Suprapubic skin (tissue), 4 donors: ENCODE measurements around the gene FYB2. TPM values are rescaled to one million over a fixed set of nuclear protein-coding genes. Genes with fewer than 3 reads are reported as not detected.

Source experiments
- DNase-seq, 2 donors: peaks; one replicate each; pipeline ENCODE4 v3.0.0-alpha.2; 2019; ENCODE audit warnings: low spot score in 2 of 2
- H3K27ac ChIP-seq: fragments of 200-600 bp; sonication (generic); one replicate; pipeline ENCODE4 v1.5.1; 2019
- H3K27me3 ChIP-seq: fragments of 200-600 bp; sonication (generic); one replicate; pipeline ENCODE4 v1.5.1; 2019
- H3K36me3 ChIP-seq: fragments of 200-600 bp; sonication (generic); one replicate; pipeline ENCODE4 v1.5.1; 2019
- H3K4me1 ChIP-seq: fragments of 200-600 bp; sonication (generic); one replicate; pipeline ENCODE4 v1.5.1; 2019
- H3K4me3 ChIP-seq: fragments of 200-600 bp; sonication (generic); one replicate; pipeline ENCODE4 v1.5.1; 2019; ENCODE audit warnings: mild to moderate bottlenecking
- H3K9me3 ChIP-seq: fragments of 200-600 bp; sonication (generic); one replicate; pipeline ENCODE4 v1.5.1; 2019
- EP300 ChIP-seq: sonication (generic); formaldehyde crosslinking; IDR thresholded peaks from one replicate; pipeline ENCODE4 v1.6.1; 2017; ENCODE audit warnings: antibody characterized with exemption
- POLR2A ChIP-seq, 2 donors: fragments of 450-650 bp; IDR thresholded peaks; one replicate each; pipeline ENCODE4 v1.6.1; 2017; ENCODE audit warnings: antibody characterized with exemption in 2 of 2, mild to moderate bottlenecking in 2 of 2, moderate library complexity in 2 of 2
- POLR2AphosphoS5 ChIP-seq, 3 donors: sonication (generic); formaldehyde crosslinking; IDR thresholded peaks; one replicate each; pipeline ENCODE4 v1.6.1; 2017; ENCODE audit warnings: antibody characterized with exemption in 3 of 3
- WGBS: methylation state at CpG from one replicate; pipeline ENCODE4 v1.1.5; 2018; 5-methylcytosine and 5-hydroxymethylcytosine counted together
- total RNA-seq, 4 donors: library from RNA; depleted of rRNA; stranded (reverse); fragments of >200 nt; gene quantifications; one replicate each; pipeline ENCODE4 v1.1.0, GENCODE V29; 2016
- TF ChIP-seq, protein P1 (sequence below), 2 donors: fragments of 200-600 bp in 1 of 2; fragments of 450-650 bp in 1 of 2; sonication (generic) in 1 of 2; IDR thresholded peaks; one replicate each; pipeline ENCODE4 v1.5.1; 2016 to 2019; ENCODE audit warnings: antibody characterized with exemption in 2 of 2, mild to moderate bottlenecking in 1 of 2, moderate library complexity in 1 of 2

Gene FYB2
- total RNA-seq, 4 donors from 2014 or later = 0.57 TPM; not detected in 3

GRCh38 chr1:56719171-56719570 lies 100.0 kb downstream of the FYB2 start:
- DNase-seq = no peak
- 77% methylated on average over 1 of the region's 1 CpG for WGBS
- TF ChIP-seq EP300 (no peak), POLR2A (IDR thresholded peaks at IDR 0.05) (no peak), POLR2AphosphoS5 (IDR thresholded peaks at IDR 0.05) (no peak)
- TF ChIP-seq, protein P1, sequence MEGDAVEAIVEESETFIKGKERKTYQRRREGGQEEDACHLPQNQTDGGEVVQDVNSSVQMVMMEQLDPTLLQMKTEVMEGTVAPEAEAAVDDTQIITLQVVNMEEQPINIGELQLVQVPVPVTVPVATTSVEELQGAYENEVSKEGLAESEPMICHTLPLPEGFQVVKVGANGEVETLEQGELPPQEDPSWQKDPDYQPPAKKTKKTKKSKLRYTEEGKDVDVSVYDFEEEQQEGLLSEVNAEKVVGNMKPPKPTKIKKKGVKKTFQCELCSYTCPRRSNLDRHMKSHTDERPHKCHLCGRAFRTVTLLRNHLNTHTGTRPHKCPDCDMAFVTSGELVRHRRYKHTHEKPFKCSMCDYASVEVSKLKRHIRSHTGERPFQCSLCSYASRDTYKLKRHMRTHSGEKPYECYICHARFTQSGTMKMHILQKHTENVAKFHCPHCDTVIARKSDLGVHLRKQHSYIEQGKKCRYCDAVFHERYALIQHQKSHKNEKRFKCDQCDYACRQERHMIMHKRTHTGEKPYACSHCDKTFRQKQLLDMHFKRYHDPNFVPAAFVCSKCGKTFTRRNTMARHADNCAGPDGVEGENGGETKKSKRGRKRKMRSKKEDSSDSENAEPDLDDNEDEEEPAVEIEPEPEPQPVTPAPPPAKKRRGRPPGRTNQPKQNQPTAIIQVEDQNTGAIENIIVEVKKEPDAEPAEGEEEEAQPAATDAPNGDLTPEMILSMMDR (IDR thresholded peaks at IDR 0.05) = no peak
- Histone ChIP-seq H3K9me3 (no peaks in the 10 kb centered on the region), H3K4me3 (no peak overlapping the region), H3K4me1 (no peaks in the 10 kb centered on the region), H3K27ac (no peak overlapping the region), H3K36me3 (no peaks in the 10 kb centered on the region), H3K27me3 (no peaks in the 10 kb centered on the region)

GRCh38 chr1:56715156-56715555 lies 104.0 kb downstream of the FYB2 start:
- Histone ChIP-seq H3K4me1 (no peaks in the 10 kb centered on the region), H3K9me3 (no peaks in the 10 kb centered on the region), H3K27me3 (no peaks in the 10 kb centered on the region), H3K36me3 (no peaks in the 10 kb centered on the region), H3K4me3 (no peak overlapping the region), H3K27ac (no peak overlapping the region)
- no peak for TF ChIP-seq POLR2A (IDR thresholded peaks at IDR 0.05)
- no peak for TF ChIP-seq POLR2AphosphoS5 (IDR thresholded peaks at IDR 0.05)
- DNase-seq = no peak
- 50% methylated on average over 1 of the region's 1 CpG for WGBS

DNA sequence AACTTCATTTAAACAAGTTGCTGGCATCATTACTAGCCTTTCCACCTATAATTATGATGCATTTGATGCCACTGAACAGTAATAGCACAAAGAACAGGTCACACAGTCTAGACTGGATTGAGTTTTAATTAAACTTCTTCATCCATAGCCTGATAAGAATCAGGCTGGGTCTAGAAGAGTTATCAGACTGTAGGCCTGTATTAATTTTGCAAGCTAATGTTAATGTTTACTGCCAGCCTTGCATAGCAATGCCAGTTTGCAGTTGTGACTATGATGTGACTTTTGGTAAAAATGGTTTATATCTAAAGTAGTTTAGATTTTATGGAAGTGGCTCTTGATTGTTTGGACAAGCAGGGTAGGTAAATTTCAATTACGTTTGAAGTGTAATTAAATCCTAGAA lies 106.1 kb downstream of the FYB2 start:
- no peak for DNase-seq
- no peaks in the 10 kb centered on the region for H3K27me3 ChIP-seq
- H3K9me3 ChIP-seq = no peaks in the 10 kb centered on the region
- H3K4me3 ChIP-seq = no peak overlapping the region
- H3K36me3 ChIP-seq = no peaks in the 10 kb centered on the region
- H3K27ac ChIP-seq = no peak overlapping the region
- H3K4me1 ChIP-seq = no peaks in the 10 kb centered on the region
- 93% methylated on average over 1 of the region's 1 CpG for WGBS
- TF ChIP-seq EP300 (no peak), POLR2A (IDR thresholded peaks at IDR 0.05) (no peak), POLR2AphosphoS5 (IDR thresholded peaks at IDR 0.05) (no peak)
- TF ChIP-seq, protein P1 (IDR thresholded peaks at IDR 0.05) = no peak

DNA sequence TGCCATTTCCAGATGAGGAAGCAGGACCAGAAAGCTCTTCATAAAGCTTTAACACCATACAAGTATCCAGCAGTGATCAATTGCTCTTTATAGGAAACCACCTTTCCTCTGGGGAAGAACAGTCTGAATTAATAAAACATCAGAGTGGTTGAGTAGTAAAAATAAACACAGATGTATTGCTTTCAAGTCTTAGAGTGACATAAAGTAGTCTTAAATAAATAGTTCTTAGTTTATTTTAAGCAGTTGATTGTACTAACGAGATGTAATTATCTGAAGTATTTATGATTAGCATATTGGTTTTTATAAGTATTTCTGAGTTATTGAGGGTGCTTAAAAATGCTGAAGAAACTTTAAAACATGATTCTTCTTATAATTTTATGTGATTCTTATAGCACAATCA lies 107.1 kb downstream of the FYB2 start:
- Histone ChIP-seq H3K36me3 (no peaks in the 10 kb centered on the region), H3K4me1 (no peaks in the 10 kb centered on the region), H3K4me3 (no peak overlapping the region), H3K9me3 (no peaks in the 10 kb centered on the region), H3K27me3 (no peaks in the 10 kb centered on the region), H3K27ac (no peak overlapping the region)
- DNase-seq = no peak
- TF ChIP-seq EP300 (no peak), POLR2A (IDR thresholded peaks at IDR 0.05) (no peak), POLR2AphosphoS5 (IDR thresholded peaks at IDR 0.05) (no peak)
- TF ChIP-seq, protein P1 (IDR thresholded peaks at IDR 0.05) = no peak
- WGBS = 72% methylated on average over 1 of the region's 1 CpG

DNA sequence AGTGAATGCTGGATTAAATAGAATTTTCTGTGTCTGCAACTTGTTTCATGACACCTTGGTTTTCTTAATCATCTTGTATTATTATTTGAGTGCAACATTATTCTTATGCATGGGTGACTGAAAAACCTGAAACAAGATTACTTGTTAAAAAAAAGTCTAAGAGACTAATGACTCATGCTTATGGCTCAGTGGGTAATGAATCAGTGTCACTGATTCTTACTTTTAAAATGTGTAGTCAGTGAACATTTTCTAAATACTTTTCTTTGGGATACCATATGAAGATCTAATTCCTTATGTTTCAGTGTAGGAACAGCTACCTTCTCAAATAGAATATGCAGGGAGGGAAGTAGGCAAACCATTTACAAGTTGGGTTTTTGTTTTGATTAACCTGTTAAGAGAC lies 108.6 kb downstream of the FYB2 start:
- Histone ChIP-seq H3K27ac (no peak overlapping the region), H3K4me1 (no peaks in the 10 kb centered on the region), H3K36me3 (no peaks in the 10 kb centered on the region), H3K27me3 (no peaks in the 10 kb centered on the region), H3K9me3 (no peaks in the 10 kb centered on the region), H3K4me3 (no peak overlapping the region)
- TF ChIP-seq EP300 (no peak), POLR2AphosphoS5 (IDR thresholded peaks at IDR 0.05) (no peak), POLR2A (IDR thresholded peaks at IDR 0.05) (no peak)
- TF ChIP-seq, protein P1 (IDR thresholded peaks at IDR 0.05) = no peak
- no peak for DNase-seq

- Histone ChIP-seq H3K27me3 (no peaks in the 10 kb centered on the region), H3K4me1 (no peaks in the 10 kb centered on the region), H3K27ac (no peak overlapping the region), H3K9me3 (no peaks in the 10 kb centered on the region), H3K36me3 (no peaks in the 10 kb centered on the region), H3K4me3 (no peak overlapping the region)
- no peak for DNase-seq
- 60% methylated on average over 2 of the region's 2 CpGs for WGBS
- TF ChIP-seq POLR2A (IDR thresholded peaks at IDR 0.05) = no peak
- TF ChIP-seq POLR2AphosphoS5 (IDR thresholded peaks at IDR 0.05) = no peak
- TF ChIP-seq EP300 = no peak
- TF ChIP-seq, protein P1 (IDR thresholded peaks at IDR 0.05) = no peak
Observed at GRCh38 chr1:56709995-56710394, 109.2 kb downstream of the FYB2 start.
